GM19035 (cell line): ENCODE results near the gene RELN.

Experiments used
- ATAC-seq: cut with Tn5 transposase; IDR thresholded peaks from one replicate; pipeline ENCODE4 v1.9.1; 2021; ENCODE audit not compliant: unreplicated experiment

The RELN gene

GRCh38 chr7:103991406-103991805, 1.9 kb upstream of the RELN start:
- no peak for ATAC-seq

DNA sequence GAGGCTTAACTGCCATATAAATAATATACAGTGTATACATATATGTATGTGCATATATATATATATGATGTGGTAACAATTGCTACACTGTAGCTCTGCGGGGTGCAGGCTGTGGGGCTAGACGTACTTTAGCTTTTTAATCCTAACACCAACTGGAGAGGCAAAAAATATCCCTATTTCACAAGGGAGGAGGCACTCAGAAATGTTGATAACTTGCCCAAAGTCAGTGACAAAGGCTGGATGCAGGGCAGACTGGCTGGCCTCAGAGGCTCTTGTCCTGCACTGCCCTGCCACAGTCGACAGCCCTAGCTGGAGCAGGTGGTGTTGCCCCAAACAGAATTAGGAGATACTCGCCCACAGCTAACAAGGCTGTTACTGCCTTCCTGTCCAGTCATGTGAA, 1.5 kb upstream of the RELN start:
- no peak for ATAC-seq

DNA sequence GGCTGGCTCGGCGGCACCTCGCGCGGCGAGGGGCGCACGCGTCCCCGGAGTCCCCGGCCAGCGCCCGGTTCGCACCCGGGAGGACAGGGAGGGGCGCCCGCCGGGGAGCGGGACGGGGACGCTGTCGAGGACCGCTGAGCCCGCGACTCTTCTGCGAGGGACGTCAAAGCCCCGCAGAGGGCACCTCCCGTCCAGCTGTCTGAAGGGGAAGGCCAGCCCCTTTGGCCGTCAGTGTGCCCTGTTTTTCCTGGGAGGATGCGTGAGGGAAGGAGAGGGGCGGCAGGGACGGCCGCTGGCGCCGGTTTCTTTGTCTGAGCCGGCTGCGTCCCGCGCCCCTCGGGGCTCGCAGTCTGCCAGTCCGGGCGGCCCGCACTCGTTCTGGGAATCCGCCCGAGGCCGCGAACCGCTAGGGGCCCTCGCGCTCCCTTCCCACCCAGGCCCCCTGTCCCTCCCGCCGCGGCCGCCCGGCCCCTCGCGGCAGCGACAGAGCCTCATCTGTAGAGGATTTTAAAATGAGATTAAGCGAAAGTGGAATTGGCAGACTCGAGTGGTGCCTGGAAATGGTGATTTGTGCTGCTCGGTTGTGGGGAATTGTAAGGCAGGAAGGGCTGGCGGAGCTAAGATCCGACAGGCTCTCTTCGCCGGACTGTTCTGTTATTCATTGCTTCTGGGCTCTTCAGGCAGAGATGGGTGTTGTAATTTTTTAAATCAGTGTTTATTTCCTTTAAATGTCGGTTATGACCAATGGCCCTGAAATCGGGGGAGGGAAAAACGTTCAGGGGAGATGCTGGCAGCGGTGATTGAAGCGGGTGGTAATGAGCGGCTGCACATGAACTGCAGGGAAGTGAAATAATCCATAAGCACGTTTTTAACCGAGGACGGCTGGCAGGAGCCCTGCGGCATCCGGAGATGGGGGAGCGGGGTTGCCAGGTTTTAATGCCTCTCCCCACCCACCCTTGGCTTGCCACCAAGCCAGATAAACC, 618 bp upstream of the RELN start:
- no peak for ATAC-seq

DNA sequence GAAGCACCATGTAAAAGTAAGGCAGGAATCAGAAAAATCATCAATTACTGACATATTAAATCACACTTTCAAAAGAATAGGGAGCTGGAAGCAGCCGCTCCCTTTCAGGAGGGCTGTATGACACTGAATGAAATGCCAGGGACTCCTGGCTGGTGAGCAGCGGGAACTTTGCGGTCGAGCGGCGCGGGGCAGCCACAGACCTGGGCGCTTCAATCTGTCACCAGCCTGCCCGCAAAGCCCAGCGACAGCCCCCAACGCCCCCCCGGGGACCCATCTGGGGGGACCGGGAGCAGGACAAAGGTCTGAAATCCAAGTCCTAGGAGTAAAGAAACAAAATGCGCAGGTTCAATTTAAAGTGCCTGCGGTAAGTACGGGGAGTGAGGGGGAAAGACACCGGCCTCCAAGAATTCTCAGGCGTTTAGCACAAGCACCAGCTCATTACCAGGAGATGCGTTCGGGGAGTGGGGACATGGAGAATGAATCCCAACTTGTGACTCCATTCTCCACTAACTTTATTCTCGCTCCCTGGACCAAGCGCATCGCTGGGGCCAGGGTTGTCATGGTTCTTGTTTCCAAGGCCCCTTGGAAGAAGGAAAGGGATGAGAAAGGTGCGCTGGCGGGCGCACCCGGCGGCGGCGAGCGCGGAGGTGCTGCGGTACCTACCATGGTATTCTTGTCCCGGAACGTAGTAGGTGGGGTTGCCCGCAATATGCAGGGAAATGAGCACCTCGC, 824 bp downstream of the RELN start:
- no peak for ATAC-seq

DNA sequence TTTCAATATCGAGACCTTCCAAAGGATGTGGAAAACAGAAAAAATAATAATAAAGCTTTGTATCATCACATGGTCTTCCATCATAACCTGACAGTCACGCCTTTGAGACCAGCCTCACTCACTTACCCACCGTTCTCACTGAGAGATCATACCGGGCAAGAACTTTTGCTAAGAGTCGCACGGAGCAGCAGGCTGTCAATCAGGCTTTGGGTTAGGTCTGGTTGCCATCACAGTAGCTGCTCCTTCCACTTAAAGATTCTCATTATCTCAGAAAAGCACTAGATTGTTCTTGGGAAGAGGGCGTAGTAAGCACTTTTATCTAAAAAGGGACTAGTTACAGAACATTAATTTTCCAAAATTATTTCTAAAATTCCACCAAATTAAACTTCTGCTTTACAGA, 2.0 kb downstream of the RELN start:
- ATAC-seq = no peak

- no peak for ATAC-seq
Observed at GRCh38 chr7:103985565-103986126, 3.8 kb downstream of the RELN start.

DNA sequence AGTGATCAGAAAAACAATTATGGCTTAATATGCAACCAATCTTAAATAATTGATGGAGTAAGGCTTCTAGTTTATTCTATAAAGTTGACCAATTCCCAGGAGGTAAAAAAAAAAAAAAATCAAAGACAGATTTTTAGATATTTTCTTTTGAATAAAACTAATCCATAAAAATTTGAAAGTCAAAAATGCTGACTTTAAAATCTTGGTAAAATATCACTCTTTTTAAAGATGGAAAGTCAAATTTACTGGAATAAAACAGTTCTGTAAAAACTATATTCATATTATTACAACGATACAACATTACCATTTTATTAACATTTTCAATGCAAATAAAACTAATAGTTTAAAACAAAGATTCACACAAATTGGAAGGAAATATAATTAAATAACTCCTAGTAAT, 5.4 kb downstream of the RELN start:
- ATAC-seq = no peak

DNA sequence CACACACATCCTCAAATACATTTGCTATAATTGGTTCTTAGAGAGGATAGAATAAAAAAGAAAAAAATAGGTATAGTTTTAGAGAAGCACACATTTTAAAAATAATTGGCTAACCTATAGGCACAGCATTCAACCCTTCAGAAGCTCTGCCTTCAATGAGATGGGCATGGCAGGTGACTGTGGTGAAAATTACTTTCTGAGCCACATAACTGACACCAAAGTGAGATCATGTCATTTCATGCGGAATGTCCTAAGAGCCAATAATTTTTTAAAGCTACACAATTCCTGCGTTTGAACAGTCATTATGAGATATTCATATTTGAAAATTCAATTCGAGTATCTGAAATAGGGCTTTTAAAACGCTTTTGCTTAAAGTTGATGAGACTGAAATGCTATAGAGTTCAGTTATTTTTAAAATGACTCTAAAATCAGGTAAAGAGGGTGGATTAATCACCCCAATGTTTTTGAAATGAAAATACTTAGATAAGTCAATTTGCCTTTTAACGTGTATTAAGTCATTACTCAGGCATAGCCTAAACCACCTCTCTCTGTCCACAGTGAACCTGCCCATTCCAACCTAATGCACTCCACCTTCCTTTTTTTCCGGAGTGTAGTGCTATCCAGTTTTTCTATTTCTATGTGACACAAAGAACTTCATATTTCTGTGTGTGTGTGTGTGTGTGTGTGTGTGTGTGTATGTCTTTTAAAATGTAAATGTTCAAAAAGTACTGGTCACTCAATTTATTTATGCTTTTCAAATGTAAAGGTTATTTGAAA, 6.1 kb downstream of the RELN start:
- ATAC-seq = no peak

GRCh38 chr7:103981003-103981423, 8.4 kb downstream of the RELN start:
- ATAC-seq = no peak

DNA sequence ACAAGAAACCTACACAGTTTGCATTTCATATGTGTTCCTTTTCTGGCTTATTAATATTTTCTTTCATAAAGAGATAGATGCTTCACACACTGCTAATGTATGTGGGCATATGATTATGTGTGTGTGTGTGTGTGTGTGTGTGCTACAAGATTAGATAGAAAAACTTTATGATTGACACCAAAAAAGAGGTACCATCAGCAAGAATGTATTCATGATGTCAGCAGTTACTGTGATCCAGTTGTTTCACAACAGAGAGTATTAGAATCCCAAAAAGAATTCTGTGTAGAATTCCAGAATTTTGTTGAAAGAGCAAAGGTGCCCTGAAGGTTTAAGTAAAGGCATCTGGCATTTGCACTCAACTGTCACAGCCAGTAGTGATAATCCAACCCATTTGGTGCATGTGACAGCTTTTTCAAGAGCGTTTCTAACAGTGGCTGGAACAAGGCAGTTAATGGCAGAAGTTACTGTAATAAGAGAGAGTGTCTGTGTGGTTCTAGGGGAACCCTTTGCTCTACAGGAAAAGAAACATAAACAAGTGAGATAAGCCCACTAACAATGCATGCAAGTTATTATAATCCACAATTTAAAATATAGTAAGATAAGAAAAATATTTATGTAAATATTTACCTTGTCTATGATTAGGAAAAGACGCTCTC, 16.6 kb downstream of the RELN start:
- no peak for ATAC-seq

GRCh38 chr7:103967401-103967800, 22.1 kb downstream of the RELN start:
- no peak for ATAC-seq

DNA sequence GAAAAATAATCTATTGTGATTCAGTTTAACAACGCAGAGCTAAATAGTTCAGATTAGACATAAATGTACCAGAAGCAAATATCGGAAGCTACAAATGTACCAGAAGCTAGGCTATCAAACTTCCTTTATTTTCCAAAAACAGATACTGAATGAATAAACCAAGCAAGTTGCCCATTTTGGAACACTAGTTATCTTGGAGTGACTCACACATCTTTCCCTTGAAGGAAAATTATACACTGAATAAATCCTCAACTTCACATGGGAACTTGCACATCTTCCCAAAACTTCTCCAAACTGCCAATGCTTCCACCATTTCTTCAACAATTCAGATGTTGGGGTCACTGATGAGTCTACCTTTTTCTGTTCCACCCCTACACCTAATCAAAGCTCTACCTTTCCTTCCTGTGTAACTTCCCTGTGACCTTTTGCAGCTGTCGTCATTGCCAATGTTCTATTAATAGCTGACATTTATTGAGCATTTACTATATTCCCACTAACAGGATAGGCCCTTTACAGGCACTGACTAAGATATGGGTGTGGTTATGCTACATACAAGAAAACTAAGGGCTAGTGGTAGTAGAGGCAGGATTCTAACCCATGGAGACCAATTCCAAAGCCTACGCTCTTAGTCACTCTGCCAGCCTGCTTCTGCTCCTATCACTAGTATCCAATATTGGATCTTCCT, 22.7 kb downstream of the RELN start:
- ATAC-seq = no peak

GRCh38 chr7:103964269-103964668, 25.2 kb downstream of the RELN start:
- ATAC-seq = no peak

GRCh38 chr7:103962070-103962469, 27.4 kb downstream of the RELN start:
- no peak for ATAC-seq

- ATAC-seq = no peak
Observed at GRCh38 chr7:103958284-103958818, 31.1 kb downstream of the RELN start.

- ATAC-seq = no peak
Observed at GRCh38 chr7:103955985-103956384, 33.5 kb downstream of the RELN start.

- ATAC-seq = no peak
Observed at GRCh38 chr7:103952408-103952807, 37.0 kb downstream of the RELN start.

GRCh38 chr7:103951311-103951710, 38.1 kb downstream of the RELN start:
- ATAC-seq = no peak

DNA sequence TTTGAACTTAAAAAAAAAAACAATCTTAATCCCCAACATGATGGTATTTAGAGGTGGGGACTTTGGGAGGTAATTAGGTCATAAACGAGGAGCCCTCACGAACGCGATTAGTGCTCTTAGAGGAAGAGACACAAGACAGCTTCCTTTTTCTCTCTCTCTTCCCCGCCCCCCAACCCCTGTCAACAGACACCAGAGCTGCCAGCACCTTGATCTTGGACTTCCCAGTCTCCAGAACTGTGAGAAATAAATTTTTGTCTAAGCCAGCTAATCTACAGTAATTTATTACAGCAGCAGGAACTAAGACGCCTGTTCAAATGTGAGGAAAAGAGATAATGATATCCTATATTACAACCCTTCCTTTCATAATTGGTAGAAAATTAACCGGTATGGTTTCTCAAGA, 40.1 kb downstream of the RELN start:
- ATAC-seq = no peak
